ENCODE measurements around the gene BTBD6.
"Not testable (repeated sequence)": the region's sequence is repeated elsewhere in the genome, so short reads cannot be mapped to it uniquely, and the experiment has no call there.

BTBD6 gene

GRCh38 chr14:105283028-105283427 lies 34.7 kb downstream of the BTBD6 start:
- Histone ChIP-seq H3K4me1 (no peaks in the 10 kb centered on the region), H3K79me2 (peaks cover 87% of the 10 kb centered on the region), H3K4me2 (ENCODE audit: low read length) (no peak overlapping the region), H3K9ac (no peak overlapping the region), H3K27ac (no peak overlapping the region), H3K9me3 (ENCODE audit: control insufficient read depth, low read length) (no peaks in the 10 kb centered on the region), H3K36me3 (ENCODE audit: control insufficient read depth, insufficient read depth, low read length) (no peaks in the 10 kb centered on the region), H3K4me3 (ENCODE audit: low read depth, low read length) (no peak overlapping the region), H2AFZ (no peak overlapping the region), H3K27me3 (ENCODE audit: control insufficient read depth, insufficient read depth, low read length) (no peaks in the 10 kb centered on the region)
- TF ChIP-seq CTCF (IDR thresholded peaks at IDR 0.05), result no peak

DNA sequence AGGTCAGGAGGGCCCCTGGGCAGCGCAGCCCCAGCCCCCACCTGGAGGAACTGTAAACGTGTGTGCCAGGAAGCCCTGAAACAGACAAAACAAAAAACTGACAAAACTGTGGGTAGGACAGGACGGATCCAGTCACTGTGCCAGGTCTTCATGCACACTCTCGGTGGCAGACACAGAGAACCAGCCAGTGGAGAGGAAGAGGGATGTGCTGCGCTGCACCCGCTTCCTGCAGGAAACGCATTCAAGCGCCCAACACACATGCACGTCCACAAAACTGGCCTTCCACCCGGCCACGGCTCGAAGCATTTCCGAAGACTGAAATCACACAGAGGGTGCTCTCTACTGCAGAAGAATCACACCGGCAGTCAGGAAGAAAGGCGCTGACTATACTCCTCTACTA lies 35.6 kb downstream of the BTBD6 start:
- no peaks in the 10 kb centered on the region for H3K36me3 ChIP-seq (ENCODE audit: control insufficient read depth, insufficient read depth, low read length)
- no peak overlapping the region for H3K9ac ChIP-seq
- no peak overlapping the region for H2AFZ ChIP-seq
- no peaks in the 10 kb centered on the region for H3K9me3 ChIP-seq (ENCODE audit: control insufficient read depth, low read length)
- peaks cover 84% of the 10 kb centered on the region for H3K79me2 ChIP-seq
- H3K27ac ChIP-seq, result no peak overlapping the region
- H3K27me3 ChIP-seq (ENCODE audit: control insufficient read depth, insufficient read depth, low read length), result no peaks in the 10 kb centered on the region
- TF ChIP-seq CTCF (IDR thresholded peaks at IDR 0.05), result no peak
- H3K4me2 ChIP-seq (ENCODE audit: low read length), result no peak overlapping the region
- H3K4me3 ChIP-seq (ENCODE audit: low read depth, low read length), result no peak overlapping the region
- no peaks in the 10 kb centered on the region for H3K4me1 ChIP-seq

- H3K79me2 ChIP-seq, result peaks cover 79% of the 10 kb centered on the region
- no peak overlapping the region for H3K4me2 ChIP-seq (ENCODE audit: low read length)
- H2AFZ ChIP-seq, result no peak overlapping the region
- no peak for TF ChIP-seq CTCF (IDR thresholded peaks at IDR 0.05)
- no peaks in the 10 kb centered on the region for H3K27me3 ChIP-seq (ENCODE audit: control insufficient read depth, insufficient read depth, low read length)
- H3K36me3 ChIP-seq (ENCODE audit: control insufficient read depth, insufficient read depth, low read length), result no peaks in the 10 kb centered on the region
- no peaks in the 10 kb centered on the region for H3K9me3 ChIP-seq (ENCODE audit: control insufficient read depth, low read length)
- no peak overlapping the region for H3K4me3 ChIP-seq (ENCODE audit: low read depth, low read length)
- no peak overlapping the region for H3K9ac ChIP-seq
- peaks cover 1% of the 10 kb centered on the region for H3K4me1 ChIP-seq
- H3K27ac ChIP-seq, result no peak overlapping the region
Observed at GRCh38 chr14:105285174-105285573, 36.8 kb downstream of the BTBD6 start.

- H3K4me2 ChIP-seq (ENCODE audit: low read length), result no peak overlapping the region
- no peaks in the 10 kb centered on the region for H3K27me3 ChIP-seq (ENCODE audit: control insufficient read depth, insufficient read depth, low read length)
- H3K4me3 ChIP-seq (ENCODE audit: low read depth, low read length), result no peak overlapping the region
- peaks cover 8% of the 10 kb centered on the region for H3K4me1 ChIP-seq
- TF ChIP-seq CTCF (IDR thresholded peaks at IDR 0.05), result no peak
- peaks cover 73% of the 10 kb centered on the region for H3K79me2 ChIP-seq
- H3K9ac ChIP-seq, result no peak overlapping the region
- no peak overlapping the region for H2AFZ ChIP-seq
- no peaks in the 10 kb centered on the region for H3K36me3 ChIP-seq (ENCODE audit: control insufficient read depth, insufficient read depth, low read length)
- no peaks in the 10 kb centered on the region for H3K9me3 ChIP-seq (ENCODE audit: control insufficient read depth, low read length)
- no peak overlapping the region for H3K27ac ChIP-seq
Observed at GRCh38 chr14:105286759-105287144, 38.4 kb downstream of the BTBD6 start.

GRCh38 chr14:105287249-105288102 lies 39.1 kb downstream of the BTBD6 start:
- Histone ChIP-seq H3K36me3 (ENCODE audit: control insufficient read depth, insufficient read depth, low read length) (no peaks in the 10 kb centered on the region), H3K9me3 (ENCODE audit: control insufficient read depth, low read length) (no peaks in the 10 kb centered on the region), H3K9ac (no peak overlapping the region), H3K4me2 (ENCODE audit: low read length) (no peak overlapping the region), H3K4me1 (peaks cover 8% of the 10 kb centered on the region), H3K79me2 (peaks cover 71% of the 10 kb centered on the region), H3K27ac (no peak overlapping the region), H2AFZ (no peak overlapping the region), H3K27me3 (ENCODE audit: control insufficient read depth, insufficient read depth, low read length) (no peaks in the 10 kb centered on the region), H3K4me3 (ENCODE audit: low read depth, low read length) (no peak overlapping the region)
- no peak for TF ChIP-seq CTCF (IDR thresholded peaks at IDR 0.05)

DNA sequence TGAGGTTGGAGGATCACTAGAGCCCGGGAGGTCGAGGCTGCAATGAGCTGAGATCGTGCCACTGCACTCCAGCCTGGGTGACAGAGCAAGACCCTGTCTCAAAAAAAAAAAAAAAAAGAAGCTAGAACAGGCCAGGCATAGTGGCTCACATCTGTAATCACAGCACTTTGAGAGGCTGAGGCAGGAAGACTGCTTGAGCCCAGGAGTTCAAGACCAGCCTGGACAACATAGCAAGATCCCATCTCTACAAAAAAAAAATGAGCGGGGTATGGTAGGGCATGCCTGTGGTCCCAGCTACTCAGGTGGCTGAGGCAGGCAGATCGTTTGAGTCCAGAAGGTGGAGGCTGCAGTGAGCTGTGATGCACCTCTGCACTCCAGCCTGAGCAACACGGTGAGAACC lies 40.6 kb downstream of the BTBD6 start:
- H2AFZ ChIP-seq; H3K9me3 ChIP-seq (ENCODE audit: control insufficient read depth, low read length); H3K27me3 ChIP-seq (ENCODE audit: control insufficient read depth, insufficient read depth, low read length); H3K36me3 ChIP-seq (ENCODE audit: control insufficient read depth, insufficient read depth, low read length); H3K9ac ChIP-seq; H3K4me3 ChIP-seq (ENCODE audit: low read depth, low read length); H3K27ac ChIP-seq; H3K4me2 ChIP-seq (ENCODE audit: low read length): not testable (repeated sequence)
- Histone ChIP-seq H3K4me1 (peaks cover 12% of the 10 kb centered on the region), H3K79me2 (peaks cover 73% of the 10 kb centered on the region)
